H9 (cell line): Measurements from ENCODE around the gene ATP2C1. TPM values are rescaled to one million over a fixed set of nuclear protein-coding genes. Genes with fewer than 3 reads are reported as not detected.

Source experiments
- DNase-seq: peaks from one replicate; pipeline ENCODE4 v3.0.0-alpha.2; 2017
- H2AFZ ChIP-seq: one replicate; pipeline ENCODE4 v1.6.1; 2013; ENCODE audit warnings: mild to moderate bottlenecking, low read length, control low read depth, moderate library complexity
- H2AK5ac ChIP-seq: 2 replicates; pipeline ENCODE4 v1.6.1; 2013; ENCODE audit warnings: low read length, control low read depth, mixed read lengths; ENCODE audit not compliant: insufficient read length
- H2BK120ac ChIP-seq: one replicate; pipeline ENCODE4 v1.6.1; 2013; ENCODE audit warnings: low read depth, mild to moderate bottlenecking, low read length, control low read depth, inconsistent platforms; ENCODE audit not compliant: poor library complexity, severe bottlenecking
- H2BK12ac ChIP-seq: 2 replicates; pipeline ENCODE4 v1.6.1; 2013; ENCODE audit warnings: low read length, control low read depth, mixed read lengths, low read depth; ENCODE audit not compliant: insufficient read length
- H2BK15ac ChIP-seq: 2 replicates; pipeline ENCODE4 v1.6.1; 2013; ENCODE audit warnings: low read depth, low read length, control low read depth
- H2BK20ac ChIP-seq: one replicate; pipeline ENCODE4 v1.6.1; 2013; ENCODE audit warnings: low read depth, mild to moderate bottlenecking, low read length, control low read depth, inconsistent platforms; ENCODE audit not compliant: poor library complexity, severe bottlenecking
- H2BK5ac ChIP-seq: 2 replicates; pipeline ENCODE4 v1.6.1; 2013; ENCODE audit warnings: low read length, control low read depth, mixed read lengths; ENCODE audit not compliant: insufficient read length
- H3K14ac ChIP-seq: 2 replicates; pipeline ENCODE4 v1.6.1; 2013; ENCODE audit warnings: low read length, control low read depth; ENCODE audit not compliant: insufficient read depth
- H3K18ac ChIP-seq: 2 replicates; pipeline ENCODE4 v1.6.1; 2013; ENCODE audit warnings: low read depth, mild to moderate bottlenecking, mixed read lengths, low read length, control low read depth; ENCODE audit not compliant: insufficient read length
- H3K23ac ChIP-seq: 2 replicates; pipeline ENCODE4 v1.6.1; 2013; ENCODE audit warnings: low read length, control low read depth, mixed read lengths, low read depth; ENCODE audit not compliant: insufficient read length
- H3K23me2 ChIP-seq: 2 replicates; pipeline ENCODE4 v1.6.1; 2013; ENCODE audit warnings: low read depth, mild to moderate bottlenecking, mixed read lengths, low read length, control low read depth; ENCODE audit not compliant: insufficient read length, poor library complexity, severe bottlenecking
- H3K27ac ChIP-seq: 2 replicates; pipeline ENCODE4 v1.5.1; 2013; ENCODE audit warnings: low read length, control low read depth, mixed read lengths, low read depth; ENCODE audit not compliant: insufficient read length
- H3K27me3 ChIP-seq: 2 replicates; pipeline ENCODE4 v1.6.1; 2013; ENCODE audit warnings: low read length, control low read depth, inconsistent platforms; ENCODE audit not compliant: insufficient read depth
- H3K4ac ChIP-seq: 2 replicates; pipeline ENCODE4 v1.6.1; 2013; ENCODE audit warnings: low read depth, mild to moderate bottlenecking, control low read depth, inconsistent platforms, low read length, moderate library complexity
- H3K4me1 ChIP-seq: 2 replicates; pipeline ENCODE4 v1.6.1; 2013; ENCODE audit warnings: low read length, control low read depth, inconsistent platforms; ENCODE audit not compliant: insufficient read depth
- H3K4me2 ChIP-seq: 2 replicates; pipeline ENCODE4 v1.6.1; 2013; ENCODE audit warnings: low read length, control low read depth, mixed read lengths; ENCODE audit not compliant: insufficient read length, insufficient read depth
- H3K56ac ChIP-seq: 2 replicates; pipeline ENCODE4 v1.6.1; 2013; ENCODE audit warnings: low read depth, mild to moderate bottlenecking, mixed read lengths, low read length, control low read depth; ENCODE audit not compliant: insufficient read length
- H3K79me1 ChIP-seq: 2 replicates; pipeline ENCODE4 v1.6.1; 2013; ENCODE audit warnings: low read depth, mild to moderate bottlenecking, moderate library complexity, low read length, control low read depth, inconsistent platforms; ENCODE audit not compliant: insufficient read depth, poor library complexity, severe bottlenecking
- H3K79me2 ChIP-seq: 2 replicates; pipeline ENCODE4 v1.6.1; 2013; ENCODE audit warnings: low read length, control low read depth, inconsistent platforms; ENCODE audit not compliant: insufficient read depth
- H3K9ac ChIP-seq: 2 replicates; pipeline ENCODE4 v1.6.1; 2013; ENCODE audit warnings: low read length, control low read depth, mixed read lengths; ENCODE audit not compliant: insufficient read length; ENCODE audit errors: extremely low read depth
- H3K9me3 ChIP-seq: one replicate; pipeline ENCODE4 v1.6.1; 2013; ENCODE audit warnings: low read depth, low read length, inconsistent platforms; ENCODE audit not compliant: control insufficient read depth
- H3T11ph ChIP-seq: one replicate; pipeline ENCODE4 v1.6.1; 2013; ENCODE audit warnings: mild to moderate bottlenecking, low read length, control low read depth, inconsistent platforms
- H4K20me1 ChIP-seq: one replicate; pipeline ENCODE4 v1.6.1; 2013; ENCODE audit not compliant: control insufficient read depth, insufficient read length, insufficient read depth
- H4K5ac ChIP-seq: 2 replicates; pipeline ENCODE4 v1.6.1; 2013; ENCODE audit warnings: low read depth, mild to moderate bottlenecking, mixed read lengths, low read length, control low read depth; ENCODE audit not compliant: insufficient read length
- H4K8ac ChIP-seq: replicated peaks from 2 replicates; pipeline ENCODE4 v1.6.1; 2013; ENCODE audit warnings: low read length, control low read depth, mixed read lengths, low read depth; ENCODE audit not compliant: insufficient read length
- H4K91ac ChIP-seq: 2 replicates; pipeline ENCODE4 v1.6.1; 2013; ENCODE audit warnings: low read depth, mild to moderate bottlenecking, moderate library complexity, mixed read lengths, low read length, control low read depth; ENCODE audit not compliant: insufficient read length
- H3K27ac Mint-ChIP-seq, 3 experiments: 2 replicates in 2 of 3; 3 replicates in 1 of 3; pipeline ENCODE4 v1.8.0; 2020 to 2021; ENCODE audit warnings: mixed read lengths in 3 of 3, mild to moderate bottlenecking in 1 of 3, moderate library complexity in 1 of 3
- H3K27me3 Mint-ChIP-seq: 2 replicates; pipeline ENCODE4 v1.8.0; 2021; ENCODE audit warnings: low read depth, mild to moderate bottlenecking, moderate library complexity, mixed read lengths
- H3K36me3 Mint-ChIP-seq, 3 experiments: 2 replicates in 2 of 3; 3 replicates in 1 of 3; pipeline ENCODE4 v1.8.0; 2020 to 2021; ENCODE audit warnings: low read depth in 3 of 3, mixed read lengths in 3 of 3; ENCODE audit not compliant: insufficient read depth in 1 of 3
- H3K4me1 Mint-ChIP-seq, 2 experiments: 2 replicates each; pipeline ENCODE4 v1.8.0; 2020; ENCODE audit warnings: mixed read lengths in 2 of 2
- H3K4me3 Mint-ChIP-seq, 2 experiments: 2 replicates in 1 of 2; 3 replicates in 1 of 2; pipeline ENCODE4 v1.8.0; 2020 to 2021; ENCODE audit warnings: mild to moderate bottlenecking in 2 of 2, mixed read lengths in 2 of 2, moderate library complexity in 1 of 2
- H3K9me3 Mint-ChIP-seq, 2 experiments: 2 replicates in 1 of 2; 3 replicates in 1 of 2; pipeline ENCODE4 v1.8.0; 2020; ENCODE audit warnings: mild to moderate bottlenecking in 2 of 2, mixed read lengths in 2 of 2, moderate library complexity in 1 of 2
- total RNA-seq: library from RNA; stranded (reverse); gene quantifications from 2 replicates; pipeline ENCODE4 v1.2.1, GENCODE V29; 2021
- TF ChIP-seq, protein P1 (sequence below): fragments of 200-600 bp; sonication (generic); conservative IDR thresholded peaks from 3 replicates; pipeline ENCODE4 v1.8.0; 2021; ENCODE audit warnings: antibody characterized with exemption, mild to moderate bottlenecking

The ATP2C1 gene
- total RNA-seq, 1 experiment from 2014 or later: 65.5 TPM

- H3K23ac ChIP-seq: no peak overlapping the region
- TF ChIP-seq, protein P1, sequence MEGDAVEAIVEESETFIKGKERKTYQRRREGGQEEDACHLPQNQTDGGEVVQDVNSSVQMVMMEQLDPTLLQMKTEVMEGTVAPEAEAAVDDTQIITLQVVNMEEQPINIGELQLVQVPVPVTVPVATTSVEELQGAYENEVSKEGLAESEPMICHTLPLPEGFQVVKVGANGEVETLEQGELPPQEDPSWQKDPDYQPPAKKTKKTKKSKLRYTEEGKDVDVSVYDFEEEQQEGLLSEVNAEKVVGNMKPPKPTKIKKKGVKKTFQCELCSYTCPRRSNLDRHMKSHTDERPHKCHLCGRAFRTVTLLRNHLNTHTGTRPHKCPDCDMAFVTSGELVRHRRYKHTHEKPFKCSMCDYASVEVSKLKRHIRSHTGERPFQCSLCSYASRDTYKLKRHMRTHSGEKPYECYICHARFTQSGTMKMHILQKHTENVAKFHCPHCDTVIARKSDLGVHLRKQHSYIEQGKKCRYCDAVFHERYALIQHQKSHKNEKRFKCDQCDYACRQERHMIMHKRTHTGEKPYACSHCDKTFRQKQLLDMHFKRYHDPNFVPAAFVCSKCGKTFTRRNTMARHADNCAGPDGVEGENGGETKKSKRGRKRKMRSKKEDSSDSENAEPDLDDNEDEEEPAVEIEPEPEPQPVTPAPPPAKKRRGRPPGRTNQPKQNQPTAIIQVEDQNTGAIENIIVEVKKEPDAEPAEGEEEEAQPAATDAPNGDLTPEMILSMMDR: no peak
- no peak overlapping the region for H3K4ac ChIP-seq
- H3K9me3 ChIP-seq: no peaks in the 10 kb centered on the region
- no peaks in the 10 kb centered on the region for H3K9me3 Mint-ChIP-seq
- H2BK15ac ChIP-seq: no peak overlapping the region
- no peaks in the 10 kb centered on the region for H3K79me1 ChIP-seq
- no peak overlapping the region for H3K4me3 Mint-ChIP-seq
- H3K9ac ChIP-seq: no peak overlapping the region
- no peaks in the 10 kb centered on the region for H3K36me3 Mint-ChIP-seq
- H4K8ac ChIP-seq: no peak overlapping the region
- H2BK120ac ChIP-seq: no peak overlapping the region
- H3K27me3 Mint-ChIP-seq: no peaks in the 10 kb centered on the region
- no peaks in the 10 kb centered on the region for H3K27me3 ChIP-seq
- H3K4me1 Mint-ChIP-seq: peaks cover 14 to 22% of the 10 kb centered on the region in 2 experiments
- no peaks in the 10 kb centered on the region for H3K23me2 ChIP-seq
- H4K91ac ChIP-seq: no peak overlapping the region
- no peaks in the 10 kb centered on the region for H4K20me1 ChIP-seq
- H3K18ac ChIP-seq: no peak overlapping the region
- H2BK20ac ChIP-seq: no peak overlapping the region
- no peak overlapping the region for H3K27ac ChIP-seq
- H3K4me2 ChIP-seq: no peak overlapping the region
- no peak overlapping the region for H2AFZ ChIP-seq
- no peak overlapping the region for H3K27ac Mint-ChIP-seq
- H2AK5ac ChIP-seq: no peak overlapping the region
- H3T11ph ChIP-seq: no peak overlapping the region
- no peak overlapping the region for H2BK5ac ChIP-seq
- H4K5ac ChIP-seq: no peak overlapping the region
- H2BK12ac ChIP-seq: no peak overlapping the region
- DNase-seq: no peak
- peaks cover 8% of the 10 kb centered on the region; the same call in 1 of the 2 replicates for H3K4me1 ChIP-seq
- no peaks in the 10 kb centered on the region for H3K79me2 ChIP-seq
- no peak overlapping the region for H3K14ac ChIP-seq
- no peak overlapping the region for H3K56ac ChIP-seq
These were observed 42.6 kb upstream of the ATP2C1 start for GRCh38 chr3:130851277-130851676.
